ENCODE data around the gene HOXA6. TPM values are rescaled to one million over a fixed set of nuclear protein-coding genes. Genes with fewer than 3 reads are reported as not detected.

HOXA6 gene
- total and polyA plus RNA-seq, 2 donors (not counting 3 experiments of a cell fraction or from before 2014, with no cell fraction given) = 10.0 to 20.7 TPM

GRCh38 chr7:27196287-27196767 is 48.8 kb upstream of the HOXA6 start:
- H2AFZ ChIP-seq (ENCODE audit: low read depth, low read length) = no peak overlapping the region
- no peak overlapping the region for H3K4me2 ChIP-seq (ENCODE audit: insufficient read depth, low read length)
- no peaks in the 10 kb centered on the region for H3K9me1 ChIP-seq (replicated peaks; ENCODE audit: control insufficient read depth, extremely low read depth, insufficient read depth, low read length)
- no peaks in the 10 kb centered on the region for H3K9me3 ChIP-seq (replicated peaks; ENCODE audit: control insufficient read depth, insufficient read depth, low read length)
- no peaks in the 10 kb centered on the region for H4K20me1 ChIP-seq (replicated peaks; ENCODE audit: control insufficient read depth, extremely low read depth, insufficient read depth, low read length)
- intact Hi-C loops (cut with micrococcal nuclease) = loop anchor here (1.0 kb wide), 9 partner anchors 380 to 897 kb away; no protein-coding TSS in a partner anchor
- H3K79me2 ChIP-seq (ENCODE audit: control insufficient read depth, insufficient read depth, low read length) = no peaks in the 10 kb centered on the region
- peak; percentile 24 for TF ChIP-seq EZH2 (IDR thresholded peaks at IDR 0.05; ENCODE audit: borderline replicate concordance, low read depth, low read length, severe bottlenecking)
- TF ChIP-seq JUN (IDR thresholded peaks at IDR 0.05; ENCODE audit: borderline replicate concordance, insufficient read depth, insufficient read length, low read depth) = no peak
- no peak for TF ChIP-seq FOS (IDR thresholded peaks at IDR 0.05; ENCODE audit: borderline replicate concordance, insufficient read depth, low read length)
- no peak for TF ChIP-seq MYC (IDR thresholded peaks at IDR 0.05; ENCODE audit: low read depth, low read length)
- no peak for TF ChIP-seq GATA2 (IDR thresholded peaks at IDR 0.05; ENCODE audit: insufficient read depth, insufficient read length, low read depth, low read length)
- TF ChIP-seq CTCF (IDR thresholded peaks at IDR 0.05; ENCODE audit: extremely low read depth in 1 of 2, insufficient read depth in 1 of 2, low read depth in 1 of 2, low read length in 2 of 2) = peak; percentile 66 to 68
- no peak for TF ChIP-seq MAX (IDR thresholded peaks at IDR 0.05; ENCODE audit: insufficient read depth, insufficient read length)
- FAIRE-seq = peak; percentile 89
- DNase-seq (ENCODE audit: low read depth, low spot score) = peak; percentile 84
- POLR2A ChIA-PET = interaction anchor here (0.5 kb wide), 1 partner anchor 78 kb away, joined by 3 read pairs; no protein-coding TSS in a partner anchor
- dilution Hi-C loops (cut with MboI; ENCODE audit: extremely low pct_ligation_motif_present, low sequenced_read_pairs) = no loop called here
- H3K27ac ChIP-seq (ENCODE audit: insufficient read depth, low read depth, low read length) = no peak overlapping the region
- BruUV-seq (replicated peaks) = no TSS peak
- H3K27me3 ChIP-seq (ENCODE audit: control insufficient read depth in 2 of 2, insufficient read depth in 2 of 2, low read length in 2 of 2) = peaks cover 52 to 78% of the 10 kb centered on the region in 2 experiments
- H3K4me3 ChIP-seq (replicated peaks in 1 of 3; ENCODE audit: insufficient read depth in 1 of 3, low read depth in 1 of 3, low read length in 3 of 3) = no peak overlapping the region
- CTCF ChIA-PET = interaction anchor here (0.6 to 2.8 kb wide), 101 partner anchors 9 to 1727 kb away, joined by 3 to 148 read pairs (median 5); partner anchors contain the start of genes EVX1, HIBADH and HOXA11
- H3K4me1 ChIP-seq (ENCODE audit: control insufficient read depth, extremely low read depth, insufficient read depth, low read length) = peaks cover 16% of the 10 kb centered on the region
- no peaks in the 10 kb centered on the region for H3K36me3 ChIP-seq (ENCODE audit: control insufficient read depth in 2 of 2, extremely low read depth in 1 of 2, insufficient read depth in 2 of 2, low read length in 2 of 2)
- H3K9ac ChIP-seq (replicated peaks; ENCODE audit: extremely low read depth, insufficient read depth, low read length) = no peak overlapping the region

All from endothelial cell of umbilical vein (primary cell).